ENCODE measurements around the gene PTPRU.

- TF ChIP-seq CTCF (IDR thresholded peaks at IDR 0.05; ENCODE audit: low read depth, low read length, missing input control) (no peak), RAD21 (IDR thresholded peaks at IDR 0.05) (no peak), ZBTB33 (IDR thresholded peaks at IDR 0.05) (no peak), YY1 (IDR thresholded peaks at IDR 0.05) (no peak), SP1 (IDR thresholded peaks at IDR 0.05) (no peak), RXRA (IDR thresholded peaks at IDR 0.05) (no peak), GABPA (IDR thresholded peaks at IDR 0.05 in 1 of 2, conservative IDR thresholded peaks at IDR 0.05 in 1 of 2) (no peak), REST (IDR thresholded peaks at IDR 0.05) (no peak), JUND (IDR thresholded peaks at IDR 0.05) (no peak), ATF3 (IDR thresholded peaks at IDR 0.05) (no peak), MAX (IDR thresholded peaks at IDR 0.05) (no peak), TAF1 (conservative IDR thresholded peaks at IDR 0.05) (no peak)
These were observed 12.9 kb downstream of the PTPRU start for GRCh38 chr1:29249170-29249691.
